Measurements from ENCODE around the gene SLC6A8.
"Not testable (repeated sequence)": the region's sequence is repeated elsewhere in the genome, so short reads cannot be mapped to it uniquely, and the experiment has no call there.

SLC6A8 gene

GRCh38 chrX:153733651-153734240 is 46.0 kb downstream of the SLC6A8 start:
- no peak for DNase-seq

GRCh38 chrX:153734871-153735270 is 47.1 kb downstream of the SLC6A8 start:
- no peak for DNase-seq

- no peak for DNase-seq
Observed at GRCh38 chrX:153735274-153735673, 47.5 kb downstream of the SLC6A8 start.

GRCh38 chrX:153736071-153736820 is 48.5 kb downstream of the SLC6A8 start:
- DNase-seq = no peak

- DNase-seq = no peak
Observed at GRCh38 chrX:153736871-153737441, 49.2 kb downstream of the SLC6A8 start.

GRCh38 chrX:153738056-153738605 is 50.4 kb downstream of the SLC6A8 start:
- DNase-seq = no peak

GRCh38 chrX:153739754-153740486 is 52.2 kb downstream of the SLC6A8 start:
- DNase-seq = no peak

- DNase-seq = no peak
Observed at GRCh38 chrX:153740631-153741222, 53.0 kb downstream of the SLC6A8 start.

GRCh38 chrX:153741446-153741845 is 53.7 kb downstream of the SLC6A8 start:
- DNase-seq = no peak

- not testable (repeated sequence) for DNase-seq
Observed at GRCh38 chrX:153742111-153742510, 54.4 kb downstream of the SLC6A8 start.

- DNase-seq = not testable (repeated sequence)
Observed at GRCh38 chrX:153742796-153743467, 55.2 kb downstream of the SLC6A8 start.

GRCh38 chrX:153743468-153744209 is 55.9 kb downstream of the SLC6A8 start:
- not testable (repeated sequence) for DNase-seq

- DNase-seq = no peak
Observed at GRCh38 chrX:153744210-153745066, 56.7 kb downstream of the SLC6A8 start.

GRCh38 chrX:153745067-153745433 is 57.3 kb downstream of the SLC6A8 start:
- not testable (repeated sequence) for DNase-seq

All from HCEC 1CT (cell line).